ENCODE measurements around the gene TRPM3.

Gene TRPM3

GRCh38 chr9:70532716-70533115 is 588.7 kb downstream of the TRPM3 start:
- Histone ChIP-seq H3K9ac (no peak overlapping the region), H3K4me3 (IDR thresholded peaks at IDR 0.05; ENCODE audit: insufficient read depth, low read depth, low read length) (no peak overlapping the region), H2AFZ (ENCODE audit: low read depth) (no peak overlapping the region), H3K4me1 (ENCODE audit: low read depth, poor library complexity, severe bottlenecking) (no peaks in the 10 kb centered on the region), H3K27me3 (ENCODE audit: insufficient read depth, low read depth) (no peaks in the 10 kb centered on the region), H3K27ac (no peak overlapping the region), H3K79me2 (ENCODE audit: insufficient read depth, low read depth) (no peaks in the 10 kb centered on the region), H3K4me2 (no peak overlapping the region), H4K20me1 (ENCODE audit: insufficient read depth) (no peaks in the 10 kb centered on the region), H3K36me3 (ENCODE audit: insufficient read depth) (no peaks in the 10 kb centered on the region)
- TF ChIP-seq CTCF (conservative IDR thresholded peaks at IDR 0.05; ENCODE audit: low read depth, low read length): no peak

GRCh38 chr9:70531311-70531710 is 590.1 kb downstream of the TRPM3 start:
- no peaks in the 10 kb centered on the region for H3K27me3 ChIP-seq (ENCODE audit: insufficient read depth, low read depth)
- no peak overlapping the region for H2AFZ ChIP-seq (ENCODE audit: low read depth)
- H3K4me2 ChIP-seq: no peak overlapping the region
- H3K36me3 ChIP-seq (ENCODE audit: insufficient read depth): no peaks in the 10 kb centered on the region
- H3K9ac ChIP-seq: no peak overlapping the region
- H4K20me1 ChIP-seq (ENCODE audit: insufficient read depth): no peaks in the 10 kb centered on the region
- no peak overlapping the region for H3K27ac ChIP-seq
- H3K4me3 ChIP-seq (IDR thresholded peaks at IDR 0.05; ENCODE audit: insufficient read depth, low read depth, low read length): no peak overlapping the region
- no peak for TF ChIP-seq CTCF (conservative IDR thresholded peaks at IDR 0.05; ENCODE audit: low read depth, low read length)
- no peaks in the 10 kb centered on the region for H3K4me1 ChIP-seq (ENCODE audit: low read depth, poor library complexity, severe bottlenecking)
- no peaks in the 10 kb centered on the region for H3K79me2 ChIP-seq (ENCODE audit: insufficient read depth, low read depth)

- Histone ChIP-seq H2AFZ (ENCODE audit: low read depth) (no peak overlapping the region), H3K9ac (no peak overlapping the region), H3K79me2 (ENCODE audit: insufficient read depth, low read depth) (no peaks in the 10 kb centered on the region), H4K20me1 (ENCODE audit: insufficient read depth) (no peaks in the 10 kb centered on the region), H3K4me3 (IDR thresholded peaks at IDR 0.05; ENCODE audit: insufficient read depth, low read depth, low read length) (no peak overlapping the region), H3K4me1 (ENCODE audit: low read depth, poor library complexity, severe bottlenecking) (no peaks in the 10 kb centered on the region), H3K36me3 (ENCODE audit: insufficient read depth) (no peaks in the 10 kb centered on the region), H3K27ac (no peak overlapping the region), H3K27me3 (ENCODE audit: insufficient read depth, low read depth) (no peaks in the 10 kb centered on the region), H3K4me2 (no peak overlapping the region)
- TF ChIP-seq CTCF (conservative IDR thresholded peaks at IDR 0.05; ENCODE audit: low read depth, low read length): no peak
Measured at GRCh38 chr9:70530716-70531115, 590.7 kb downstream of the TRPM3 start.

GRCh38 chr9:70529833-70530232 is 591.6 kb downstream of the TRPM3 start:
- Histone ChIP-seq H3K36me3 (ENCODE audit: insufficient read depth) (no peaks in the 10 kb centered on the region), H2AFZ (ENCODE audit: low read depth) (no peak overlapping the region), H3K79me2 (ENCODE audit: insufficient read depth, low read depth) (no peaks in the 10 kb centered on the region), H4K20me1 (ENCODE audit: insufficient read depth) (no peaks in the 10 kb centered on the region), H3K9ac (no peak overlapping the region), H3K4me1 (ENCODE audit: low read depth, poor library complexity, severe bottlenecking) (no peaks in the 10 kb centered on the region), H3K4me3 (IDR thresholded peaks at IDR 0.05; ENCODE audit: insufficient read depth, low read depth, low read length) (no peak overlapping the region), H3K4me2 (no peak overlapping the region), H3K27ac (no peak overlapping the region), H3K27me3 (ENCODE audit: insufficient read depth, low read depth) (no peaks in the 10 kb centered on the region)
- TF ChIP-seq CTCF (conservative IDR thresholded peaks at IDR 0.05; ENCODE audit: low read depth, low read length): no peak

GRCh38 chr9:70529377-70529776 is 592.0 kb downstream of the TRPM3 start:
- H3K27me3 ChIP-seq (ENCODE audit: insufficient read depth, low read depth): no peaks in the 10 kb centered on the region
- H3K4me3 ChIP-seq (IDR thresholded peaks at IDR 0.05; ENCODE audit: insufficient read depth, low read depth, low read length): no peak overlapping the region
- no peak overlapping the region for H3K9ac ChIP-seq
- no peak overlapping the region for H2AFZ ChIP-seq (ENCODE audit: low read depth)
- no peaks in the 10 kb centered on the region for H4K20me1 ChIP-seq (ENCODE audit: insufficient read depth)
- H3K4me2 ChIP-seq: no peak overlapping the region
- no peaks in the 10 kb centered on the region for H3K36me3 ChIP-seq (ENCODE audit: insufficient read depth)
- H3K79me2 ChIP-seq (ENCODE audit: insufficient read depth, low read depth): no peaks in the 10 kb centered on the region
- no peak overlapping the region for H3K27ac ChIP-seq
- H3K4me1 ChIP-seq (ENCODE audit: low read depth, poor library complexity, severe bottlenecking): no peaks in the 10 kb centered on the region
- TF ChIP-seq CTCF (conservative IDR thresholded peaks at IDR 0.05; ENCODE audit: low read depth, low read length): no peak

All from KMS-11 (cell line).